ENCODE results near the gene CATSPERB.
"Not testable (repeated sequence)": the region's sequence is repeated elsewhere in the genome, so short reads cannot be mapped to it uniquely, and the experiment has no call there.

The CATSPERB gene

DNA sequence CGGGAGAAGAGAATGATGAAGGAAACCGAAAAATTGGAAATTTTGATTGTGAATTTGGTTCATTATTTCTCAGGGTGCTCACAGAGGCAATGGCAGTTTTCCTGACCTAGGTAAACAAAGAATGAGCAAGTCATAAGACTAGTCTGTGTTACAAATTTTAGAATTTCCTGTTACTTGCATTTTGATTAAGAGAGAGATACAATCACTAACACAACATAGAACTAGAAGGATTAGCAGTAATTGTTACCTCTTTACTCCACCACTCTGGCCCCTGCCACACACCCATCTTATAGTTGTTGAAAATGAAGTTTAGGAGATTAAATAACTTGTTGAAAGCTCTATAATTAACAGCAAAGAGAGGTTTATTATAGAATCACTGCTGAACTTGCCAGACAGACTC is 62.0 kb downstream of the CATSPERB start:
- no peak for DNase-seq

- not testable (repeated sequence) for DNase-seq
Observed at GRCh38 chr14:91667101-91667500, 64.8 kb downstream of the CATSPERB start.

DNA sequence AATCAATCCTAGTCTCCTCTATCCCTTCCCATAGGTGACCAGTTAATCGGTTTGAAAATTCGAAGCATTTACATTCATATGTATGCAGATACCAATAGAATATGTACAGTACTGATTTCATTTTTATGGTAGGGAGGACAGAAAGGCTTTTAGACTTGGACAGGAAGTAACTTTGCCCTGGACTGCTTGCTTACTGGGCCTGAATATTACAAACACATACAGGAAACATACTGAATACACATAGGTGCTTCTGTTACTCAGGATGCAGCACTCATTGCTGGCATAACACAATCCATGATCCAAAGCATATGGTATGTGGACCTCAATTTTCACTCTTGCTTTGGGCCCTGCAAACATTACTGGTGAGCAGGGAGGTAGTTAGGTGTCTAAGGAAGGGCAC is 71.1 kb downstream of the CATSPERB start:
- no peak for DNase-seq

GRCh38 chr14:91654836-91655235 is 77.0 kb downstream of the CATSPERB start:
- DNase-seq = no peak

DNA sequence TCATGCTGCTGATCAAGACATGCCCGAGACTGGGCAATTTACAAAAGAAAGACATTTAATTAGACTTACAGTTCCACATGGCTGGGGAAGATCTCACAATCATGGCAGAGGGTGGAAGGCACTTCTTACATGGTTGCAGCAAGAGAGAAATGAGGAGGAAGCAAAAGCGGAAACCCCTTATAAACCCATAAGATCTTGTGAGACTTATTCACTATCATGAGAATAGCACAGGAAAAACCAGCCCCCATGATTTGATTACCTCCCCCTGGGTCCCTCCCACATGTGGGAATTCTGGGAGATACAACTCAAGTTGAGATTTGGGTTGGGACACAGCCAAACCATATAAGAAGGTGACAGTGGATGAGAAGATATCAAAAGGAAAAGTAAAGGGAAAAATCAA is 78.4 kb downstream of the CATSPERB start:
- DNase-seq = no peak

DNA sequence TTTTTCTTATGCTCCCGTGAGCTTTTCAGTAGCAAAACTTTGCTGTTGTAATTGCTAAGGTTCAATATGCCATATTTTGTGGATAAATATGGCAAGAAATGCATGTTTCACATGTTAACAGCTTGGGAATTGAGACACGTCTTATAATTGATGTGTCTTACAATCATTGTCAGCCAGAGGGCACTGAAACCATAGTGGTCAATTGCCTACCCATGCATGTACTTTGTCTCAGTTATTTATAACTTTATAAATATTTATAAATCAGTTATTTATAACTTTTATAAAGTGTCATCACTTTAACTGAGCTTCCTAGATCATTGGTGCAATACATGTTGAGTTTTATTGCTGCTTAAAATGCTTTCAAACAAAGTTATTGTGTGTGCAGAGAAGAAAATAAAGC is 82.0 kb downstream of the CATSPERB start:
- peak; percentile 2 to 52 for DNase-seq

- DNase-seq = no peak
Observed at GRCh38 chr14:91647856-91648255, 84.0 kb downstream of the CATSPERB start.

DNA sequence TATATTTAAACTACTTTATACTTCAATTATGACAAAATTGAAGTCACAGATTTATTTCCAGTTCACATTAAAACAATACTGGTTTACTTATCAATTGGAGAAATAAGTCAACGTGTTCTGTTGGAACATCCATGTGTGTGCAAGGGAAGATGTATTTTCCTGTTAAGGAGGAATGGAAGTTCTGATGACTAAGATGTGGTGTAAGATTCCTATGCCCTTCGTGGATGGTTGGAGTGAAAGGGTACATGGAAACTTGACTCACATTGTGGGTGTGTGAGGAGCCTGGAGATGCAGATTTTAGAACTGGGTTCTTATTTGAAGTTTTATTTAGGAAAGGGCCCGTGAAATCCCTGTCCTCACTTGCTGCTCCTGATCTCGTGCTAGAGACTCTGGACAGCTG is 95.3 kb downstream of the CATSPERB start:
- no peak for DNase-seq

GRCh38 chr14:91624757-91625156 is 107.1 kb downstream of the CATSPERB start:
- DNase-seq = no peak

DNA sequence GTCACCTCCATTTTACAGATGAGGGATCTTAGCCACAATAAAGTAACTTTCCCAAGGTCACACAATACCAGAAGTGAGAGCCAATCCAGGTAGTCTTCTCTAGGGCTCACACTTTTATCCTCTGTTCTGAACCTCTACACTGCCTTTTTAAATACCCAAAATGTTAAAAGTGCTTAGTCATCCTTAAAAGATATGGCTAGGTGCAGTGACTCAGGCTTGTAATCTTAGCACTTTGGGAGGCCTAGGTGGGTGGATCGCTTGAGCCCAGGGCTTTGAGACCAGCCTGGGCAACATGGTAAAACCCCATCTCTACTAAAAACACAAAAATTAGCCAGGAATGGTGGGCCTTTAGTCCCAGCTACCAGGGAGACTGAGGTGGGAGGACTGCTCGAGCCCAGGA is 117.7 kb downstream of the CATSPERB start:
- DNase-seq = no peak

DNA sequence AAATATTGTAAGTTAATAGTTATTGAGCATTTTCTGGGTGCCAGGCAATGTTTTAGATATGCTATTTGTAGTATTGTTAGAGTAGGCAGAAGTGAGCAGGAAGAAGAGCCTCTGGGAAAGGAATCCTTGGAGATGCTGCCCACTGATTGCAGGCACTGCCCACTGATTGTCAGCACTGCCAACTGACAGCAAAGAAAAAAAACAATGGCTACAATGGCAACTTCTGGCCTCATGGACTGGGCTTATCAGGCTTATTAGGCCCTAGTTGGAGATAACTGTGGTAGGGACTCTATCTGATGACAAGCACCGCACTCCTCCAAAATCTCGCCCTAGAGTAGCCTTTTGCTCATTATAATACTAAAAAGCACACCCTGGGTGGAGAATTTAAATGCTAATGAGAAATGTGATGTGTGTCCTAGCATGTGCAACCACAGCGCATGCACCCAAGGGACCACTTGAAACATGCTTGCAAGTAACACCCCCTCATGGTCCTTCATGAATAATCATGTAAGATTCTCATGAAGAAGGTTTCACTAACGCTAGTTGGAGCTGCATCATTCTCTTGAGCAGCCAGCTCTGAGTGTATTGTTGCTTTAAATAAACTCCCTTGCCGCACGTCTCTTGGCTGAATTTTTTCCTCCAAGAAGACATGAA is 118.3 kb downstream of the CATSPERB start:
- DNase-seq = no peak

DNA sequence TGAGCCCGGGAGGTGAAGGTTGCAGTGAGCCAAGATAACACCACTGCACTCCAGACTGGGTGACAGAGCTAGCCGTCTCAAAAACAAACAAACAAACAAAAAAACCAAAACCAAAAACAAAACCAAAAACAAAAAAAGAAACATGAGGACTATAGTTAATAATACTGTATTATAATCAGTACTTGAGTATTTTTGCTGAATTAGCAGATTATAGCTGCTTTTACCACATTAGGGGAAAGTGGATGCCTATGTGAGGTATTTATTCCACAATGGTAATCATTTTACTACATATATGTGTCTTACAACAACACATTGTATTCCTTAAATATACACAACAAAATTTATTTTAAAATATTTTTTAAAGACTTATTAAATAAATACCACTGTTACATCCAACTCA is 120.4 kb downstream of the CATSPERB start:
- no peak for DNase-seq

DNA sequence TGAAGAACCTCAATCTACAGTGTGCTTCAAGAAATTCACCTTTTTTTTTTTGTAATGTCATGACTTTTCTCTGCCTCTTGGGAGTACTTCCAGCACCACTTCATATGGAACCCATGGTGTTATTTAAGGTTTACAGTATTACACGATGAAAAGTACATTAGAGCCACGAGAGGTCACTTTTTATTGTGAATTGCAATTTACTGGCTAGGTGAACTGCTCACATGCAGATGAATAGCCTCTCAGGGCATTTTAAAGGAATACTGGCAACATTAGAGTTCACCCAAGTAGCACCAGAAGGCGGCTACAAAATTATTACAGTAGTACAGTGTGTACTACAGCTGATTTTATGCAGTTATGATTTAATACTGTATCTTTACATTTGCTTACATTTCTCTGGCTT is 122.7 kb downstream of the CATSPERB start:
- DNase-seq = no peak

DNA sequence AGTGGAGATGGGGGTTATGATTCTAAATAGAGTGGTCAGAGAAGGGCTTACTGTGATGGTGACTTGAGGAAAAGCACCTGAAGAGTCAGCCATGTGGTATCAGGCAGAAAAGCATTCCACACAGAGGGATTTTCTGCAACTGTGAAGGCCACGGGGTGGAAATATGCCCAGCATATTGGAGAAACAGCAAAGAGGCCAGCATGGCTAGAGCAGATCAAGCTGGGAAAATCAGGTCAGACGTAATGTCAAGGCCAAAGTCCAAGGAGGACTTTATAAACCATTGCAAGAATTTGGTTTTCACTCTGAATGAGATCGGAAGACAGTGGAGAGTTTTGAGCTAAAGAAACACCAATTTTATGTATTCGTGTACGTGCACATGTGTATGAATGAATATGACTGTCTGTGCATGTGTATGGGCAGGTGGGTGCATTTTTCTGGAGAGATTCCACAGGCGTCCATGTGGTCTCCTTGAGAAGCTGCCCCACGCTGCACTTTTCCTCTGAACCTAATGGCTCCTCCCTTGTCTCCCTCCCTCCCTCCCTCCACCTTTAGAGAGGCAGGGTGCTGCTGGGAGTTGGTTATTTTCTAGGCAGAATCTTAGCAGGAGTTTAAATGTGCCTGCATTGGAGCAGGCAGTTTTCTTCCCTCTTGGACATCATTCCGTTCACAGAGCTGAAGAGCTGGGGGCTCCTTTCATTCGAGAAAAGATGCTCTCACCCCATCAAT is 124.4 kb downstream of the CATSPERB start:
- DNase-seq = no peak

DNA sequence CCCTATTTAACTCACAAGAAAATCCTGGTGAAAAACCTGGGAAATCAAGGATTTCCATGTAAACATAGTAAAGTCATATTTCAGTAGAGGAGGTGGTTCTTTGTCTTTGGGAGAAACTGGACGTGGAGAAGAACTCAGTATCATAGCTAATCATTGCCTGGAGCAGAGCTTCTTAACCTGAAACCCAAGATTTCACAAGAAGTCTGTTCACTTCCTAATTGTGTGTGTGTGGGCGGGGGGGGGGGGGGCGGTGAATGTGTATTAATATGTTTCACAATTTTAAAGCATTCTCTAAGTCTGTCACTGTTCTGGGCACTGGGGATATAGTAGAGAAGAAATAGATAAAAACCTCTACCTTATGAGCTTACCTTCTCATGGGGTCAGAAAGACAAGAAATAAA is 125.0 kb downstream of the CATSPERB start:
- no peak for DNase-seq

GRCh38 chr14:91604611-91605010 is 127.3 kb downstream of the CATSPERB start:
- not testable (repeated sequence) for DNase-seq

- no peak for DNase-seq
Observed at GRCh38 chr14:91599994-91600393, 131.9 kb downstream of the CATSPERB start.

DNA sequence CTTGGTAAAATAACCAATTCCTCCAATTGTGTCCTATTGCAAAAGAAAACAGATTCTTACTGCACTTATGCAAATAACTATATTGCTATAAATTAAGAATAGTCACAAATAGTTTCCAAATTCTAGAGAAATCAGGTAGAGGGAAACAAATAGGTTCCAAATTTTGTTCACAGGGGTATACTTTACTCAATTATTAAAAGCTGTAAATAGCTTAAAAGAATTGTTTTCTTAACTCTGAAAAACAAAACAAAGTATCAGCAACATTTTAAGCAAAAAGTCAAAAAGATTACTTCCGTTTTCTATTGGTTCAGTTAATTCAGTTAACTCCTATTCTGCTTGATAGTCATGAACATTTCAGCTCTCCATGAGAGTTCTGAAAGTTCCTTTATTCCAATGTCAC is 136.2 kb downstream of the CATSPERB start:
- DNase-seq = no peak

DNA sequence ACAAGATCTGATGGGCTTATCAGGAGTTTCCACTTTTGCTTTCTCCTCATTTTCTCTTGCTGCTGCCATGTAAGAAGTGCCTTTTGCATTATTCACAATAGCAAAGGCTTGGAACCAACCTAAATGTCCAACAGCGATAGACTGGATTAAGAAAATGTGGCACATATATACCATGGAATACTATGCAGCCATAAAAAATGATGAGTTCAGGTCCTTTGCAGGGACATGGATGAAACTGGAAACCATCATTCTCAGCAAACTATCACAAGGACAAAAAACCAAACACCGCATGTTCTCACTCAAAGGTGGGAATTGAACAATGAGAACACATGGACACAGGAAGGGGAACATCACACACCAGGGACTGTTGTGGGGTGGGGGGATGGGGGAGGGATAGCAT is 137.9 kb downstream of the CATSPERB start:
- DNase-seq = not testable (repeated sequence)

- no peak for DNase-seq
Observed at GRCh38 chr14:91586410-91586809, 145.5 kb downstream of the CATSPERB start.

- no peak for DNase-seq
Observed at GRCh38 chr14:91585856-91586255, 146.0 kb downstream of the CATSPERB start.

GRCh38 chr14:91582761-91583160 is 149.1 kb downstream of the CATSPERB start:
- DNase-seq = no peak

DNA sequence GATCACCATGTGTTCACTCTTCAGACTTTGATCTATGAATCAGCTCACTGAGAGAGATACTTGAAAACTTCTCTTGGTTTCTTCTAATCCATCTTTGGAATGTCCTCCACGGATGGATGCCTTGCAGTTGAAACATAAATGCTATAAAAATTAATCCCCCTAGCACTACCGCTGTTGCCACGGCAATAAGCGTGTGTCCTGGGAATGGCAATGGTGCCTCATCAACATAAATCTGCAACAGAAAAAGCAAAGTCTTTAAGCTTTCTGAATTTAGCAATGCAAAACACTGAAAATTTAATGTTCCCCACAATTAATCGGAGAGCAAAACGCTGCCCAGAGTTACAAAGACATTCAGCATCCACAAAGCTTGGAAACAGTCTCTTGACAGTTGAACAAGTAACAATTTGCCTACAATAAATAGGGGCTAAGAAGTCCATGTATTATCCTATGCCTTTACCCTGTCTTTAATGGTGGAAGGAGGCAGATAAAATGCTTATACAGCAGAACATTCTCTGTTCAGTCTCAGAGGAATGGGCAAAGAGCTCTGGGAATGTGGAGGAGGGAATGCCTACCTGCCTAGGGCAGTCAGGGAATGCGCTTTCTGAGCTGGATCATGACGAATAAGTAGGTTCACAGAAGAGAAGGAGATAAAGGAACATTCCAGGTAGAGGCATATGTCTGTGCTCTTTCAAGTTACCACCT is 150.9 kb downstream of the CATSPERB start:
- DNase-seq = no peak

- DNase-seq = no peak
Observed at GRCh38 chr14:91577632-91578233, 154.2 kb downstream of the CATSPERB start.
